ENCODE results near the gene CDV3. TPM values are rescaled to one million over a fixed set of nuclear protein-coding genes. Genes with fewer than 3 reads are reported as not detected.

CDV3 gene
- total RNA-seq, 1 experiment from 2014 or later = 309 TPM

- DNase-seq (ENCODE audit: unreplicated experiment) = no peak
- Mint-ChIP-seq H3K27ac (ENCODE audit: low read depth, unreplicated experiment) (no peak overlapping the region), H3K9me3 (ENCODE audit: unreplicated experiment) (no peaks in the 10 kb centered on the region), H3K4me3 (ENCODE audit: unreplicated experiment) (no peak overlapping the region), H3K27me3 (ENCODE audit: insufficient read depth, unreplicated experiment) (no peaks in the 10 kb centered on the region), H3K4me1 (ENCODE audit: insufficient read depth, unreplicated experiment) (peaks cover 6% of the 10 kb centered on the region), H3K36me3 (ENCODE audit: insufficient read depth, unreplicated experiment) (peaks cover 39% of the 10 kb centered on the region)
- intact Hi-C loops (cut with micrococcal nuclease) = no loop called here
- ChIA-PET CTCF (interaction anchor here (0.5 to 0.6 kb wide), 2 partner anchors 215 to 873 kb away, joined by 3 read pairs; no protein-coding TSS in a partner anchor), POLR2A (no interaction called here)
- no TSS peak for BruUV-seq (replicated peaks)
- TF ChIP-seq CTCF (IDR thresholded peaks at IDR 0.05; ENCODE audit: unreplicated experiment) = no peak
Measured at GRCh38 chr3:133599280-133599679, 25.8 kb downstream of the CDV3 start.

GRCh38 chr3:133600572-133601081 lies 27.1 kb downstream of the CDV3 start:
- Mint-ChIP-seq H3K4me3 (ENCODE audit: unreplicated experiment) (no peak overlapping the region), H3K27me3 (ENCODE audit: insufficient read depth, unreplicated experiment) (no peaks in the 10 kb centered on the region), H3K9me3 (ENCODE audit: unreplicated experiment) (no peaks in the 10 kb centered on the region), H3K4me1 (ENCODE audit: insufficient read depth, unreplicated experiment) (no peaks in the 10 kb centered on the region), H3K36me3 (ENCODE audit: insufficient read depth, unreplicated experiment) (peaks cover 48% of the 10 kb centered on the region), H3K27ac (ENCODE audit: low read depth, unreplicated experiment) (no peak overlapping the region)
- CTCF ChIA-PET = interaction anchor here (1.0 kb wide), 1 partner anchor 559 kb away, joined by 3 read pairs; no protein-coding TSS in a partner anchor
- POLR2A ChIA-PET = interaction anchor here (0.7 kb wide), 1 partner anchor 1000 kb away, joined by 3 read pairs; no protein-coding TSS in a partner anchor
- BruUV-seq (replicated peaks) = TSS peak; percentile 55
- TF ChIP-seq CTCF (IDR thresholded peaks at IDR 0.05; ENCODE audit: unreplicated experiment) = no peak
- DNase-seq (ENCODE audit: unreplicated experiment) = no peak
- intact Hi-C loops (cut with micrococcal nuclease) = no loop called here

- ChIA-PET CTCF (interaction anchor here (0.5 to 0.7 kb wide), 5 partner anchors 147 to 724 kb away, joined by 3 to 4 read pairs (median 3); no protein-coding TSS in a partner anchor), POLR2A (no interaction called here)
- no peak overlapping the region for H3K4me3 Mint-ChIP-seq (ENCODE audit: unreplicated experiment)
- no TSS peak for BruUV-seq (replicated peaks)
- intact Hi-C loops (cut with micrococcal nuclease) = no loop called here
- no peaks in the 10 kb centered on the region for H3K9me3 Mint-ChIP-seq (ENCODE audit: unreplicated experiment)
- peaks cover 73% of the 10 kb centered on the region for H3K36me3 Mint-ChIP-seq (ENCODE audit: insufficient read depth, unreplicated experiment)
- peak overlapping the region; percentile 49 for H3K27ac Mint-ChIP-seq (ENCODE audit: low read depth, unreplicated experiment)
- H3K27me3 Mint-ChIP-seq (ENCODE audit: insufficient read depth, unreplicated experiment) = no peaks in the 10 kb centered on the region
- TF ChIP-seq CTCF (IDR thresholded peaks at IDR 0.05; ENCODE audit: unreplicated experiment) = no peak
- H3K4me1 Mint-ChIP-seq (ENCODE audit: insufficient read depth, unreplicated experiment) = no peaks in the 10 kb centered on the region
- no peak for DNase-seq (ENCODE audit: unreplicated experiment)
Measured at GRCh38 chr3:133606342-133606741, 32.9 kb downstream of the CDV3 start.

- BruUV-seq (replicated peaks) = no TSS peak
- no peaks in the 10 kb centered on the region for H3K9me3 Mint-ChIP-seq (ENCODE audit: unreplicated experiment)
- no peak for TF ChIP-seq CTCF (IDR thresholded peaks at IDR 0.05; ENCODE audit: unreplicated experiment)
- peaks cover 68% of the 10 kb centered on the region for H3K36me3 Mint-ChIP-seq (ENCODE audit: insufficient read depth, unreplicated experiment)
- H3K4me3 Mint-ChIP-seq (ENCODE audit: unreplicated experiment) = no peak overlapping the region
- ChIA-PET CTCF (interaction anchor here (0.5 to 0.7 kb wide), 5 partner anchors 11 to 575 kb away, joined by 3 to 4 read pairs (median 3); no protein-coding TSS in a partner anchor), POLR2A (interaction anchor here (1.5 kb wide), 1 partner anchor 32 kb away, joined by 4 read pairs; no protein-coding TSS in a partner anchor)
- peak overlapping the region; percentile 49 for H3K27ac Mint-ChIP-seq (ENCODE audit: low read depth, unreplicated experiment)
- H3K27me3 Mint-ChIP-seq (ENCODE audit: insufficient read depth, unreplicated experiment) = no peaks in the 10 kb centered on the region
- H3K4me1 Mint-ChIP-seq (ENCODE audit: insufficient read depth, unreplicated experiment) = no peaks in the 10 kb centered on the region
- intact Hi-C loops (cut with micrococcal nuclease) = no loop called here
- DNase-seq (ENCODE audit: unreplicated experiment) = no peak
Measured at GRCh38 chr3:133606902-133607301, 33.4 kb downstream of the CDV3 start.

Data from MCF 10A (cell line).